NCI-H1694 (cell line): Measurements from ENCODE around the gene ZNF511.
A peak's percentile ranks its signal among the peaks of the same experiment; 100 is the strongest.

Source experiments
- DNase-seq: peaks from one replicate; lab custom pipeline; 2025; lab: John Stamatoyannopoulos, UW

The ZNF511 gene

GRCh38 chr10:133292919-133293809, 15.6 kb upstream of the ZNF511 start:
- no peak for DNase-seq

- DNase-seq, result no peak
These were observed 14.9 kb upstream of the ZNF511 start for GRCh38 chr10:133293810-133294119.

DNA sequence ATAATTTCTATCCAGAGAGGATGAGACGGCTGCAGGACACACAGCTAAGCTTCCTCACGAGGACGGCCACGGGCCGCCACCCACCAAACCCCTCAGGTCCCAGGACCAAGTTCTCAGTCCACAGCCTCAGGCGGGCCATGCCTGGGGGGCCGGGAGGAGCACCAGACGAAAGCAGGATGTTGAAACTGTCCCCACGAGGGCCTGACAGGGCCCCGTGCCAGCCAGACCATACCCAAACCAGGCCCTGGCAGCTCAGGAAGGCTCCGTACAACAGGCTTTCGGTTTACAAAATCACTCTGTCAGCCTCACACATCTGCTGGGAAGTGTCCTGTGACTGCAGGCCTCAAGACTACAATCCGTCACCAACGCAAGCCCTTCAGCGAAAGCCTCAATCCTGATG, 14.5 kb upstream of the ZNF511 start:
- no peak for DNase-seq

GRCh38 chr10:133295426-133296320, 13.0 kb upstream of the ZNF511 start:
- DNase-seq, result no peak

GRCh38 chr10:133297504-133297903, 11.2 kb upstream of the ZNF511 start:
- no peak for DNase-seq

DNA sequence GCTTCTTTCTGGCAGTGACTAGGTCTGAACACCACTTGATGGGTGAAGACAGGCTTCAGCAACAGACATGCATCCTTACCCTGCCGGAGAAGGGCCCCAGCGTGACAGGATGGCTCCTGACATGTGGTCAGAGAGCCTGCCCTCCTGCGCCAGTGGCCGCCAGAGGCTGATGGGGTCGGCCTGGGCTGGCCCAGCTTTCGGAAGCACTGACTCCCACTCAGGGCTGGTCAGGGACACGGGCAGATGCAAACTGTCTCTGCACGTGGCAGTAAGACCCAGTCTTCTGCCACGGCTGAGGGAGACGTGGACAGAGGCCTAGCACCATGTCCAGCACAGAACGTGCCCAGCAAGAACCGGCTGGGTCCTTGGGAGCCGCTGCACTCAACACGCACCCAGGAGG, 10.2 kb upstream of the ZNF511 start:
- DNase-seq, result no peak

DNA sequence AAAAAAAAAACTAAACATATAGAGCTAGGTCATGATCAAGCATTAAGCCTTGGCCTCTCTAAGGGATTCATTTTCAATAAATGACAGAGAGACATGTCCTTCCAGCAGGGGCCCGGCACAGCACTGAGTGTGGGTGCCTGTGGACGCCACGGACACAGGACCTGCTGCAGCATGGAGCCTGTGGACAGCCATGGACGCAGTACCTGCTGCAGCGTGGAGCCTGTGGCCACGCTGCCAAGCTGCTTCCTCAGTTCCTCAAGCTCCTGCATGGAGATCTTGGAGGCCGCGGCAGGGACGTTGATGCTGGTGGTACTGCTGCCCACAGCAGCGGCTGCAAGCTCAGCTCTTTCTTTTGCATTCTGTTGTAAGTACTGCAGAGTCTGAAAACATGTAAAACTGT, 9.5 kb upstream of the ZNF511 start:
- no peak for DNase-seq

DNA sequence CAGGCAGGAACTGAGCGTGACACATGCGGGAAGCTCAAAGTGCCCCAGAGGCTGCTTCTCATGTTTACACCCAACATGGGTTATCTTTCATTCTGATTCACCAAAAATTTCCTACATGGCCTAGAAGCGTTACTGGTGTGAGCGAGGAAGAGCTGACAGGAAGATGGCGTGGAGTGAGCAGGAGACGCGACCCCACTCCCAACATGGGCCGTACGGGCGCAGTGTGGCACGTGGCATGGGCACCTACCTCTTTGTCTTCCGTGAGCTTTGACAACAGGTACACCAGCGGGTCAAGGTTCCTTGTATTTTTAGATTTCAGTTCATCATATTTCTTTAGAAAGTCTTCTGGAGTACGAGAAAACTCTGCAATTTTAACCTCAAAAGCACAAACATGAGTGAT, 9.0 kb upstream of the ZNF511 start:
- DNase-seq, result no peak

- no peak for DNase-seq
These were observed 6.5 kb upstream of the ZNF511 start for GRCh38 chr10:133302230-133302629.

DNA sequence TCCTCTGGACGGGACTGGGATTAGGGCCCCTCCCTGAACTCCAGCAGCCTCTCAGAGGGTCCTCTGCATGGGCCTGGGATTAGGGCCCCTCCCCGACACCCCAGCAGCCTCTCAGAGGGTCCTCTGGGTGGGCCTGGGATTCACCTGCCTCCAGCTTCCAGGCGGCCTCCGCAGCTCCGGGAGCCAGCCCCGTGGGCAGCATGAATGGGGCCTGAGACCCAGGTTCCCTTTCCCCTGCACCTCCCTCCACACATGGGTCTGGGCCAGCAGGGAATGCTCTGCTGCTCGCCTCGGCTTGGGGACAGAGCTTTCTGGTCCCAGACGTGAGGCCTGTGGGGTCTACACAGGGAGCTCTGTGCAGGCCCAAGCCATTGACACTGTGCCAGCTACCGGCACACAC, 5.5 kb upstream of the ZNF511 start:
- DNase-seq, result no peak

DNA sequence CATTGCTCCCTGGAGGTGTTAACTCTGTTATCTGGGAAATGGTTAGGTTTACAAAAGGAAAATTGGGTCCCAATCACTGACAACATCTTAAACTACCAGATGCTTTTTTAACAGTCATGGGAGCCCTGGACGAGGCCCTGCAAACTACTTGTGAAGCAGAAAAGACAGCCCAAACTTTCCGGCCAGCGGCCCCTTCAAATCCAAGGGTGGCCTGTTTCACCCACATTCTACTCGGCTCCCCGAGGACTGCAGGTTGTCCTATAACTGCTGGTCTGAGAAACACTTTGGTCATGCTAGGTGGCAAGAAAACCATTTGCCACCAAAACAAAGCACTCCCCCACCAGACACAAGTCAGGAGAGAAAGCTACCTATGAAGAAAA, 2.6 kb upstream of the ZNF511 start:
- DNase-seq, result no peak

GRCh38 chr10:133306941-133307379, 1.8 kb upstream of the ZNF511 start:
- no peak for DNase-seq

DNA sequence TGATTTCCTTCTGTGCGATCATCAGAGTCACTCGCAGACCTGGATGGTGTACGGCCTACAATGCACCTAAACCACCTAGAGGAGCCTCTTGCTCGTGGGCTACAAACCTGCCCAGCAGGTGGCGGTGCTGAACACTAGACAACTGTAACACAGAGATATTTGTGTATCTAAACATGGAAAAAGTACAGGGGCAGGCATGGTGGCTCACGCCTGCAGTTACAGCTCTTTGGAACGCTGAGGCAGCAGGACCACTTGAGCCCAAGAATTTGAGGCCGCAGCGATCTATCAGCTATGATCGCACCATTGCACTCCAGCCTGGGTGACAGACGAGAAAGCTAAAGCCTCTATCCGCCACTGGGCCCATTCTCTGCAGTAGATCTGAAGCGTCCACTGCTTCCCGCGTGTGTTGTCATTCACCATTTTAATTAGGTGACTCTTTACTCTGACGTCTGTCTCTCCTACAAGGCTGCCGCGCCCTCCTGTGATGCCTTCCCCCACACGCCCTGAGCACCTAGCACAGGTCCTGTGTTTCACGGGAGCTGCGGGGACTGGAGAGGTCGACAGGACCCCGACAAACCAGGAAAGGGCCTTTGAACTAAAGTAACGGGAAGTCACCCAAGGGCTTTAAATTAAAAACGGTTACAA, 816 bp upstream of the ZNF511 start:
- peak; percentile 29 for DNase-seq

- DNase-seq, result no peak
These were observed 496 bp downstream of the ZNF511 start for GRCh38 chr10:133309100-133309719.

- no peak for DNase-seq
These were observed 1.1 kb downstream of the ZNF511 start for GRCh38 chr10:133309720-133310398.

DNA sequence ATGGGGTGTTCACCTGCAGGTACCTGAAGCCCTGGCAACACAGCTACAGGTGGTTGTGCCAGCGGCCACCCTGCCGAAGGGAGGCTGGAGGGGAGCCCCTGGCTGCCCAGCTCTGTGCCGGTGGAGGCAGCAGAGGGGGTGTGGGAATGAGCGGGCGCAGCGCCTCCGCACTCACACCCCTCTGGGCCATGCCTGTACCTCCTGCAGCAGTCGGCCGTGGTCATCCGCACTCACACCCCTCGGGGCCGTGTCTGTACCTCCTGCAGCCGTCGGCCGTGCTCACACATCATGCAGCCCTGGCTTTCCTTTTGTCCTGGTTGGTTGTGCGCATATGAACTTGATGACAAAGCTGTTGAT, 1.7 kb downstream of the ZNF511 start:
- no peak for DNase-seq

DNA sequence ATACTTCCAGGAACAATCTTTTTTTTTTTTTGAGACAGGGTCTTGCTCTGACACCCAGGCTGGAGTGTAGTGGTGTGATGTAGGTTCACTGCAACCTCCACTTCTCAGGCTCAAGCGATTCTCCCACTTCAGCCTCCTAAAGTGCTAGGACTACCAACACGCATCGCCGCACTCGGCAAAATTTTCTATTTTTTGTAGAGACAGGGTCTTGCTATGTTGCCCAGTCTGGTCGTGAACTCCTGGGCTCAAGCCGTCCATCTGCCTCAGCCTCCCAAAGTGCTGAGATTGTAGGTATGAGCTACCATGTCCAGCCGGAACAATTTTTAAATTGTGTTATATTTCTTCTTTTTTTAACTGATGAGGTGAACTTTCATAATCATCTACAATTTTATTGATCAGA, 2.1 kb downstream of the ZNF511 start:
- no peak for DNase-seq

DNA sequence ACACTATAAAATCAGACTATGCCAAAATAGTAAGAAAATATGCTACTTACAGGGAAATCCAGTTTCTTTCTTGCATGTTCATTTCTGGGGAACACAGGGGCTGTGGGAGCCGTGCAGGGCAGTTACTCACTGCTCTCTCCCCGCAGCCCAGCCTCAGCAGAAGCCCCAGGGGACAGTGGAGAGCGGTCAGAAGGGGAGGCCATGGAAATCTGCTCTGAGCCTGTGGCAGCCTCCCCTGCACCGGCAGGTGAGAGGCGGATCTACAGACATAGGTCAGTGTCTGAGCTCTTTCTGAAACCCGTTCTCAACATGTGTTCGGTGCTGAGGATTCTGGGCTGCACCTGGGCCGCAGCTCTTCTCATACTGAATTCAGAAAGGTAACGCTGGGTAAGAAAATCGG, 2.9 kb downstream of the ZNF511 start:
- DNase-seq, result no peak

- DNase-seq, result no peak
These were observed 3.5 kb downstream of the ZNF511 start for GRCh38 chr10:133312016-133312768.

DNA sequence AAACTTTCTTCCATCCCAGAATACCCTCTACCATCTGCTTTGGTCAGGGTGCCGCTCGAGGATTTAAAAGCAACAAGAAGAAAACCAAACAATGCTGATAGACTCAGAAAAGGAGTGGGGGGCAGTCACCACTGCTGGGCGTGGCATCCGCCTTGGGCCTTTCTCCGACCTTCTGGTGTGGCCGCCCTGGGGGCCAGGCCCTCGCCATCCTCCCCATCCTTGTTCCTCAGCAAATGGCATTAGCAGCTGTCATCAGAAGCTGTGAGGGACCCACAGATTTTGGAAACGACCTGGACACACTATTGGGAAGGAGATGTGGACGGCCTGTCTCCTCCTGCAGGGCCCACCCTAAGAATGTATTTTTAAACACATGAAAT, 4.0 kb downstream of the ZNF511 start:
- DNase-seq, result no peak

DNA sequence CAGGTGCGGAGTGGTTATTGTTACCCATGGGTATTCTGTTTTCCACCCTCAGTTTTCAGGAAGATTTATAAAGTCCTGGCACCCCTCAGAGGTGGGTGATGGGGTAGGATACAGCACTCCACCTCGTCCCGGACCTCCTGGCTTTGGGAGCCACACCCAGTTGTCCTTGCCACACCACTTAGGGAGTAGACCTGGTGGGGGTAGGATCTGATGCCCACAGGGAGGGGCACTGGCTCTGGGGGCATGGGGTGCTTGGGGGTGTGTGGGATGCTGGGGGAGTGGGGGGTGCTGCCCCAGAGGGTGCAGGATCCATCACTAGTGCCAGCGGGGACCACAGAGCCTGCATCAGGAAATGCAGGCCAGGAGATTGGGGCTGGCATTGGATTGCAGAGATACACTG, 4.5 kb downstream of the ZNF511 start:
- DNase-seq, result no peak
